Measurements from ENCODE around the gene GRIK1. TPM values are rescaled to one million over a fixed set of nuclear protein-coding genes. Genes with fewer than 3 reads are reported as not detected.

Gene GRIK1
- total RNA-seq, 2 donors from 2014 or later: not detected

DNA sequence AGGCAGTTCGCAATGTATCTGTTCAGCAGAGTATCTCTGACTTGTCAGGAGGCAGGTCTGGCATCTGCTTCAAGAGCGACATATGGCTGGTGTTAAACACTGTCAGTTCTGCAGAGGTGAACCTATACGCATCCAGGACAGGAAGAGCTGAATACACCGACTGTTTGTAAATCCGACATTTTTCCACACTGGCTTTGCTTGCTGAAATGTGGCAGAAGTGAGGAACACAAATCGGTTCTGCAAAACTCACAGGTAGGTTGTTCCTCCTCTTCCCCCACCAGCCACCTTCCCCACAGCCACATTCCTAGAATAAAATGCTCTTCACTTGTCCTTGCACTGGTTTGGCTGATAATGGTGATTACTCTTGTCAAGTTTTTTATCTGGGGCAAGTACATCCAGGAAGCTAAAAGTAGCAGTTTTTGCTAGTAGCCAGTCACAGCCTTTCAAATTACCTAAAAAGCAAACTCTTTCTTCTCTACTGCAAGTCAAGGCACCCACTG is 289.2 kb downstream of the GRIK1 start:
- H3K9me3 Mint-ChIP-seq: no peaks in the 10 kb centered on the region
- TF ChIP-seq, protein P1, sequence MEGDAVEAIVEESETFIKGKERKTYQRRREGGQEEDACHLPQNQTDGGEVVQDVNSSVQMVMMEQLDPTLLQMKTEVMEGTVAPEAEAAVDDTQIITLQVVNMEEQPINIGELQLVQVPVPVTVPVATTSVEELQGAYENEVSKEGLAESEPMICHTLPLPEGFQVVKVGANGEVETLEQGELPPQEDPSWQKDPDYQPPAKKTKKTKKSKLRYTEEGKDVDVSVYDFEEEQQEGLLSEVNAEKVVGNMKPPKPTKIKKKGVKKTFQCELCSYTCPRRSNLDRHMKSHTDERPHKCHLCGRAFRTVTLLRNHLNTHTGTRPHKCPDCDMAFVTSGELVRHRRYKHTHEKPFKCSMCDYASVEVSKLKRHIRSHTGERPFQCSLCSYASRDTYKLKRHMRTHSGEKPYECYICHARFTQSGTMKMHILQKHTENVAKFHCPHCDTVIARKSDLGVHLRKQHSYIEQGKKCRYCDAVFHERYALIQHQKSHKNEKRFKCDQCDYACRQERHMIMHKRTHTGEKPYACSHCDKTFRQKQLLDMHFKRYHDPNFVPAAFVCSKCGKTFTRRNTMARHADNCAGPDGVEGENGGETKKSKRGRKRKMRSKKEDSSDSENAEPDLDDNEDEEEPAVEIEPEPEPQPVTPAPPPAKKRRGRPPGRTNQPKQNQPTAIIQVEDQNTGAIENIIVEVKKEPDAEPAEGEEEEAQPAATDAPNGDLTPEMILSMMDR (conservative IDR thresholded peaks at IDR 0.05): no peak
- peaks cover 3% of the 10 kb centered on the region for H3K4me1 Mint-ChIP-seq
- no peaks in the 10 kb centered on the region for H3K27me3 ChIP-seq (ENCODE audit: control insufficient read depth, insufficient read depth, low read length, poor library complexity, severe bottlenecking)
- no peaks in the 10 kb centered on the region for H3K36me3 Mint-ChIP-seq (ENCODE audit: low read depth)
- WGBS, 2 experiments (ENCODE audit: insufficient coverage in 1 of 2, insufficient read length in 1 of 2): 93 to 100% methylated on average over 3 to 6 of the region's 6 CpGs
- no peaks in the 10 kb centered on the region for H3K9me3 ChIP-seq (ENCODE audit: control insufficient read depth, low read length)
- H3K4me3 Mint-ChIP-seq: no peak overlapping the region
- no peak overlapping the region for H3K4me3 ChIP-seq (ENCODE audit: low read length)
- DNase-seq: no peak
- no peak overlapping the region for H3K27ac ChIP-seq (ENCODE audit: low read depth, low read length)
- H3K4me1 ChIP-seq (ENCODE audit: control insufficient read depth, insufficient read depth, low read length): no peaks in the 10 kb centered on the region
- no peaks in the 10 kb centered on the region for H3K27me3 Mint-ChIP-seq (ENCODE audit: insufficient read depth)
- H3K9ac ChIP-seq (ENCODE audit: extremely low read depth, low read length, poor library complexity, severe bottlenecking): no peak overlapping the region
- no peak overlapping the region for H3K27ac Mint-ChIP-seq
- no peaks in the 10 kb centered on the region for H3K36me3 ChIP-seq (ENCODE audit: control insufficient read depth, insufficient read depth, low read length)

DNA sequence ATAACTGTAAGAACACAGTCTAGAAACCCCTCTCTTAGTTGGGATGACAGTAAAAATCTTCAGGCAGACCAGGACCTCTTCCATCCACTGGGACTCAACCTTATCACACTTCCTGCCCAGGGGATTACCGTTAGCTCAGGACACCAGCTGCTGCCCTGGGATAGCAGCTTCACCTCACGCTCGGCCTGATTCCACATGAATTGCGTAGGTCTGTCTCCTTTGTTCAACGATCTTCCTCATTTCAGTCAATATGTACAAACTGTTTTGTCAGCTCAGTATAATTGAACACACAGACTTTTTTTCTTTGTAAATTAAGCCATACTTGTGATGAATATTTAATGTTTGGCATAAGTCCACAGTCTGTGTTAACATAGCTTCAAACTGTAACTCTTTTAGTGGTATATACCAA is 290.4 kb downstream of the GRIK1 start:
- no peaks in the 10 kb centered on the region for H3K4me1 ChIP-seq (ENCODE audit: control insufficient read depth, insufficient read depth, low read length)
- Mint-ChIP-seq H3K36me3 (ENCODE audit: low read depth) (no peaks in the 10 kb centered on the region), H3K27ac (no peak overlapping the region), H3K9me3 (no peaks in the 10 kb centered on the region), H3K4me3 (no peak overlapping the region), H3K4me1 (peaks cover 3% of the 10 kb centered on the region), H3K27me3 (ENCODE audit: insufficient read depth) (no peaks in the 10 kb centered on the region)
- DNase-seq: no peak
- no peaks in the 10 kb centered on the region for H3K27me3 ChIP-seq (ENCODE audit: control insufficient read depth, insufficient read depth, low read length, poor library complexity, severe bottlenecking)
- whole genome bisulfite sequencing, 2 experiments (ENCODE audit: insufficient coverage in 1 of 2, insufficient read length in 1 of 2): 84 to 100% methylated on average over 3 to 5 of the region's 5 CpGs
- no peak overlapping the region for H3K4me3 ChIP-seq (ENCODE audit: low read length)
- TF ChIP-seq, protein P1 (conservative IDR thresholded peaks at IDR 0.05): no peak
- H3K27ac ChIP-seq (ENCODE audit: low read depth, low read length): no peak overlapping the region
- H3K36me3 ChIP-seq (ENCODE audit: control insufficient read depth, insufficient read depth, low read length): no peaks in the 10 kb centered on the region
- no peak overlapping the region for H3K9ac ChIP-seq (ENCODE audit: extremely low read depth, low read length, poor library complexity, severe bottlenecking)
- H3K9me3 ChIP-seq (ENCODE audit: control insufficient read depth, low read length): no peaks in the 10 kb centered on the region

DNA sequence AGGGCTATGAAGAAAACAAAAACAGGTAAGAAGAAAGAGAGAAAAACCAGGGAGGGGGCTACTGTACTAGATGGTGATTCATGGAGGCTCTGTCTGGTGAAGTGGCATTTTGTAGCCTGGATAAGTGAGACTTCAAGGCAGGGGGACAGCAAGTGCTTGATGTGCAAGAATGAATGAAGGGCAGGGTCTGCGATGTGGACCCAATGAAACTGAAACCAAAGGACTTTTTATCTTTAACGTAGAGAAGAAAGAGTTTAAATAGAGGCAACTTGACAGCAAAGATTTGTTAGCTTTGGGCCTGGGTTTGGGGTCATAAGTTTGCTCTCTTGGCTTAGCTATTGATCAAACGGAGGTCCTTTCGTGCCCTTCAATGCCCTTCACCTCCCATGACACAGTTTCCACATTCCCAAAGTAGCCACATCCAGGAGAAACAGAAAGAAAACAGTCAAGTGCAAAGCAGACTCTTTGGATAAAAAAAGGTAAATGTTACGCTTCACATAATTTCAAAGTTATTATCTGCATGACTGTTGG is 291.0 kb downstream of the GRIK1 start:
- WGBS, 2 experiments (ENCODE audit: insufficient coverage in 1 of 2, insufficient read length in 1 of 2): 56 to 93% methylated on average over 2 to 5 of the region's 5 CpGs
- H3K4me3 ChIP-seq (ENCODE audit: low read length): no peak overlapping the region
- no peaks in the 10 kb centered on the region for H3K4me1 ChIP-seq (ENCODE audit: control insufficient read depth, insufficient read depth, low read length)
- no peaks in the 10 kb centered on the region for H3K36me3 ChIP-seq (ENCODE audit: control insufficient read depth, insufficient read depth, low read length)
- H3K9ac ChIP-seq (ENCODE audit: extremely low read depth, low read length, poor library complexity, severe bottlenecking): no peak overlapping the region
- Mint-ChIP-seq H3K27ac (no peak overlapping the region), H3K27me3 (ENCODE audit: insufficient read depth) (no peaks in the 10 kb centered on the region), H3K4me1 (peaks cover 3% of the 10 kb centered on the region), H3K9me3 (no peaks in the 10 kb centered on the region), H3K36me3 (ENCODE audit: low read depth) (no peaks in the 10 kb centered on the region), H3K4me3 (no peak overlapping the region)
- no peaks in the 10 kb centered on the region for H3K27me3 ChIP-seq (ENCODE audit: control insufficient read depth, insufficient read depth, low read length, poor library complexity, severe bottlenecking)
- H3K27ac ChIP-seq (ENCODE audit: low read depth, low read length): no peak overlapping the region
- TF ChIP-seq, protein P1 (conservative IDR thresholded peaks at IDR 0.05): no peak
- H3K9me3 ChIP-seq (ENCODE audit: control insufficient read depth, low read length): no peaks in the 10 kb centered on the region
- no peak for DNase-seq
